Body of pancreas (tissue), 4 donors: ENCODE measurements around the gene TRH. TPM values are rescaled to one million over a fixed set of nuclear protein-coding genes. Genes with fewer than 3 reads are reported as not detected.

Experiments used
- ATAC-seq: fragments of 150-250 bp; one replicate; pipeline ENCODE4 v1.9.1; 2016
- DNase-seq, 4 donors: peaks; one replicate each; pipeline ENCODE4 v3.0.0-alpha.2; 2019
- H3K27ac ChIP-seq, 4 donors: fragments of 200-600 bp; sonication (generic); 1 replicate in 3 of 4; 2 replicates in 1 of 4; pipeline versions ENCODE4 v1.5.1 to v1.6.1; 2016 to 2019; ENCODE audit warnings: mild to moderate bottlenecking in 1 of 4, mixed read lengths in 1 of 4, moderate library complexity in 1 of 4
- H3K27me3 ChIP-seq, 2 donors: fragments of 200-600 bp; sonication (generic); one replicate each; pipeline ENCODE4 v1.6.0; 2016; ENCODE audit warnings: mild to moderate bottlenecking in 1 of 2
- H3K36me3 ChIP-seq, 2 donors: fragments of 200-600 bp; sonication (generic); replicated peaks in 1 of 2; 2 replicates each; pipeline ENCODE4 v1.5.1; 2016; ENCODE audit warnings: low read depth in 2 of 2; ENCODE audit not compliant: insufficient read depth in 1 of 2
- H3K4me1 ChIP-seq: fragments of 200-600 bp; sonication (generic); one replicate; pipeline ENCODE4 v1.6.0; 2016
- H3K4me3 ChIP-seq, 2 donors: fragments of 200-600 bp; sonication (generic); 1 replicate in 1 of 2; 2 replicates in 1 of 2; pipeline ENCODE4 v1.5.1; 2016 to 2019
- H3K9me3 ChIP-seq, 3 donors: fragments of 200-600 bp; sonication (generic); 1 replicate in 2 of 3; 2 replicates in 1 of 3; pipeline ENCODE4 v1.5.1; 2016
- CTCF ChIP-seq, 7 experiments: fragments of 450-650 bp in 4 of 7; fragments of 200-600 bp in 3 of 7; sonication (generic) in 3 of 7; IDR thresholded peaks; one replicate each; pipeline ENCODE4 v1.5.1; 2016 to 2019; ENCODE audit warnings: antibody characterized with exemption in 7 of 7
- POLR2A ChIP-seq, 3 donors: fragments of 450-650 bp; IDR thresholded peaks; one replicate each; pipeline ENCODE4 v1.6.1; 2016; ENCODE audit warnings: antibody characterized with exemption in 3 of 3, mild to moderate bottlenecking in 2 of 3
- WGBS, 2 donors: methylation state at CpG; one replicate each; pipeline ENCODE4 v1.1.5; 2017; 5-methylcytosine and 5-hydroxymethylcytosine counted together
- intact Hi-C: fragments of 100-400 bp; cut with DNase I; formaldehyde crosslinking; loops from one replicate; pipeline ENCODE4 v1.15.1; 2023
- total RNA-seq, 2 donors: library from RNA; depleted of rRNA; stranded (reverse); fragments of >200 nt; gene quantifications; one replicate each; pipeline ENCODE4 v1.1.0, GENCODE V29; 2016

The TRH gene
- total RNA-seq, 2 donors from 2014 or later = not detected

GRCh38 chr3:129956936-129957335 lies 17.6 kb upstream of the TRH start:
- DNase-seq (no peak), ATAC-seq (no peak)
- intact Hi-C loops = no loop called here
- H3K4me1 ChIP-seq = no peaks in the 10 kb centered on the region
- H3K27me3 ChIP-seq = no peaks in the 10 kb centered on the region
- no peak for TF ChIP-seq CTCF (IDR thresholded peaks at IDR 0.05)
- TF ChIP-seq POLR2A (IDR thresholded peaks at IDR 0.05) = no peak
- H3K36me3 ChIP-seq = no peaks in the 10 kb centered on the region
- no peaks in the 10 kb centered on the region for H3K9me3 ChIP-seq
- H3K4me3 ChIP-seq = no peak overlapping the region
- H3K27ac ChIP-seq = no peak overlapping the region

- H3K27me3 ChIP-seq = no peaks in the 10 kb centered on the region
- no peaks in the 10 kb centered on the region for H3K36me3 ChIP-seq
- WGBS, 2 donors = 44 to 56% methylated on average over 6 of the region's 6 CpGs
- ATAC-seq (no peak), DNase-seq (peak in 1 of 4 donors; percentile 13)
- H3K4me1 ChIP-seq = no peaks in the 10 kb centered on the region
- no peak for TF ChIP-seq POLR2A (IDR thresholded peaks at IDR 0.05)
- TF ChIP-seq CTCF (IDR thresholded peaks at IDR 0.05) = no peak
- intact Hi-C loops = no loop called here
- H3K9me3 ChIP-seq = no peaks in the 10 kb centered on the region
- no peak overlapping the region for H3K27ac ChIP-seq
- no peak overlapping the region for H3K4me3 ChIP-seq
Observed at GRCh38 chr3:129958755-129959154, 15.8 kb upstream of the TRH start.

GRCh38 chr3:129961141-129961541 lies 13.4 kb upstream of the TRH start:
- H3K4me3 ChIP-seq = no peak overlapping the region
- no peaks in the 10 kb centered on the region for H3K36me3 ChIP-seq
- DNase-seq (no peak), ATAC-seq (no peak)
- no peak overlapping the region for H3K27ac ChIP-seq
- WGBS, 2 donors = 57 to 74% methylated on average over 2 to 5 of the region's 5 CpGs
- intact Hi-C loops = no loop called here
- H3K4me1 ChIP-seq = no peaks in the 10 kb centered on the region
- H3K9me3 ChIP-seq = no peaks in the 10 kb centered on the region
- TF ChIP-seq CTCF (IDR thresholded peaks at IDR 0.05) (no peak), POLR2A (IDR thresholded peaks at IDR 0.05) (no peak)
- H3K27me3 ChIP-seq = no peaks in the 10 kb centered on the region

GRCh38 chr3:129962600-129962999 lies 11.9 kb upstream of the TRH start:
- Histone ChIP-seq H3K27ac (no peak overlapping the region), H3K36me3 (no peaks in the 10 kb centered on the region), H3K4me3 (no peak overlapping the region), H3K4me1 (no peaks in the 10 kb centered on the region), H3K27me3 (no peaks in the 10 kb centered on the region), H3K9me3 (no peaks in the 10 kb centered on the region)
- intact Hi-C loops = no loop called here
- WGBS, 2 donors = 56 to 63% methylated on average over 3 of the region's 3 CpGs
- no peak for TF ChIP-seq POLR2A (IDR thresholded peaks at IDR 0.05)
- DNase-seq (no peak), ATAC-seq (no peak)

- Histone ChIP-seq H3K9me3 (no peaks in the 10 kb centered on the region), H3K4me1 (no peaks in the 10 kb centered on the region), H3K27ac (no peak overlapping the region), H3K4me3 (no peak overlapping the region), H3K27me3 (no peaks in the 10 kb centered on the region), H3K36me3 (no peaks in the 10 kb centered on the region)
- no peak for ATAC-seq
- intact Hi-C loops = no loop called here
- WGBS, 2 donors = 71 to 76% methylated on average over 2 of the region's 2 CpGs
- TF ChIP-seq POLR2A (IDR thresholded peaks at IDR 0.05) = no peak
- no peak for TF ChIP-seq CTCF (IDR thresholded peaks at IDR 0.05)
- no peak for DNase-seq
Observed at GRCh38 chr3:129965937-129966336, 8.6 kb upstream of the TRH start.
